IPS-18a (cell line): ENCODE results near the gene ANKRD13D.
"Not testable (repeated sequence)": the region's sequence is repeated elsewhere in the genome, so short reads cannot be mapped to it uniquely, and the experiment has no call there.

Source experiments
- H3K27ac ChIP-seq: one replicate; pipeline ENCODE4 v1.5.1; 2013; ENCODE audit warnings: low read length
- H3K27me3 ChIP-seq: one replicate; pipeline ENCODE4 v1.6.1; 2013; ENCODE audit warnings: mild to moderate bottlenecking, low read length; ENCODE audit not compliant: control insufficient read depth, insufficient read depth
- H3K36me3 ChIP-seq: one replicate; pipeline ENCODE4 v1.6.1; 2013; ENCODE audit warnings: low read depth, low read length; ENCODE audit not compliant: control insufficient read depth
- H3K4me1 ChIP-seq: one replicate; pipeline ENCODE4 v1.6.1; 2013; ENCODE audit warnings: low read depth, low read length; ENCODE audit not compliant: control insufficient read depth
- H3K4me3 ChIP-seq: one replicate; pipeline ENCODE4 v1.5.1; 2013; ENCODE audit warnings: low read length
- H3K9ac ChIP-seq: one replicate; pipeline ENCODE4 v1.6.1; 2013; ENCODE audit warnings: mild to moderate bottlenecking, low read length, moderate library complexity
- H3K9me3 ChIP-seq: one replicate; pipeline ENCODE4 v1.6.1; 2013; ENCODE audit warnings: low read depth, low read length; ENCODE audit not compliant: control insufficient read depth

Gene ANKRD13D

GRCh38 chr11:67312187-67313021, 23.3 kb downstream of the ANKRD13D start:
- Histone ChIP-seq H3K9ac (no peak overlapping the region), H3K4me3 (no peak overlapping the region), H3K4me1 (no peaks in the 10 kb centered on the region), H3K36me3 (no peaks in the 10 kb centered on the region), H3K9me3 (no peaks in the 10 kb centered on the region), H3K27me3 (peaks cover 8% of the 10 kb centered on the region), H3K27ac (no peak overlapping the region)

DNA sequence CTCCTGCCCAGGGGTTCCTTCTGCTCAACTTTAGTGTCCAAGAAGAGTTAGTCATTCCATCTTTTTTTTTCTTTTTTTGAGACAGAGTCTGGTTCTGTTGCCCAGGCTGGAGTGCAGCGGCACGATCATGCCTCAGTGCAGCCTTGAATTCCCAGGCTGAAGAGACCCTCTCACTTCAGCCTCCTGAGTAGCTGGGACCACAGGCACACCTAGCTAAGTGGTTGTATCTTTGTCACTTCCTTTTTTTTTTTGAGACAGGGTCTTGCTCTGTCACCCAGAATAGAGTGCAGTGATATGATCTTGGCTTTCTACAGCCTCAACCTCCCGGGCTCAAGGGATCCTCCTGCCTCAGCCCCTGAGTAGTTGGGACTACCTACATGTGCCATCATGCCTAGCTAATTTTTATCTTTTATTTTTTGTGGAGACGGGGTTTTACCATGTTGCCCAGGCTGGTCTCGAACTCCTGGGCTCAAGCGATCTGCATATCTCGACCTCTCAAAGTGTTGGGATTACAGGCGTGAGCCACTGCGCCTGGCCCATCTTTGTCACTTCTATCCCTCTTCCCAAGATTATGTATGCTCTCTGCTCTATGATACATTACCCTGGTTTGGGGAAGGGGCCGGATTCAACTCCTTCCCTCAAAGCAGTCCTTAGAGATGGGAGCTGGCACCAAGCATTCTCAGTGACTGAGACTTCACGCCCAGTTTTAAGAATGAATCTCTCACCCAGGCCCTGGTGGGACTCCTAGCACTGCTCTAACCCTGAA, 24.2 kb downstream of the ANKRD13D start:
- Histone ChIP-seq H3K4me3 (no peak overlapping the region), H3K4me1 (no peaks in the 10 kb centered on the region), H3K9me3 (no peaks in the 10 kb centered on the region), H3K27me3 (peaks cover 13% of the 10 kb centered on the region), H3K9ac (no peak overlapping the region), H3K27ac (no peak overlapping the region), H3K36me3 (no peaks in the 10 kb centered on the region)

DNA sequence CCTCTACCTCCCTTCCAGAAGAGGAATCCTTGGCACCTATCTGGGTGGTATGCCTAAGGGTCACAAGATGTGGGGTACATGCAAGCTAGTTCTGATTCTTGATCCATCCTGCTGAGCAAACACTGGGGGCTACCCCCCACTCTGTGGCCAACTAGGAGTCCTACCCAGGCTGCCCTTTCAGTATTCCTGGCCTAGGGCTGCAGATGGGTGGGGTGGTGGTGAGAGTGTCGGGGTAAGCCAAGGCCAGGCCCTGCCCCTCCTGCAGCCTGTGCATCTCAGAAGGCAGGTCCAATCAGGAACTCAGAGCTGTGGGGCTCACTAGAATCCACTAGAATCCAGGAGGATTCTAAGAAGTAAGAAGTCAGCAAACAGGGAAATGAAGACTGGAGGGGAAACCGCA, 25.1 kb downstream of the ANKRD13D start:
- Histone ChIP-seq H3K4me1 (no peaks in the 10 kb centered on the region), H3K9ac (no peak overlapping the region), H3K27me3 (peaks cover 22% of the 10 kb centered on the region), H3K4me3 (no peak overlapping the region), H3K36me3 (no peaks in the 10 kb centered on the region), H3K9me3 (no peaks in the 10 kb centered on the region), H3K27ac (no peak overlapping the region)

DNA sequence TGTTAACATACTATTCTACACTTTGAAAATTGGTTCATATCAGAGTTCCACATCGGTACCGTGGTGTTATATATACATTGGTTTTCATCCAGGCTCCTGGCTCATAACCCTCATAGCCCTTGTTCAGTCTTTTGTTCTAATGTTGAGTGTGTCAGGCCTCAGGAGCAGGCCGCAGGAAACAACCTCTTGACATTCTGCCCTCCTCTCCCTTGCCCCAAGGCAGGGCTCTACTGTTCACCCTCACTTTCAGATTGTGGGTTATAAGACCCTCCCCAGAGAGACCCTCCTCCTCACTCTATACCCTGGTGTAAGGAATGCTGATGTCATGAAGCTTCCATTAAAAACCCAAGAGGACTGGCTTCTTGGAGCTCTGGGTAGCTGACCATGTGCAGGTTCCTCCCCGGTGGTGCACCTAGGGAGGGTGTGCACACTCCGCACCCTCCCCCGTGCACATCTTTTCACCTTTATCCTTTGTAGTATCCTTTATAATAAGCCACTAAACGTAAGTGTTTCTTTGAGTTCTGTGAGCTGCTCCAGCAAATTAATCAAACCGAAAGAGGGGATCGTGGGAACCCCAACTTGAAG, 26.3 kb downstream of the ANKRD13D start:
- Histone ChIP-seq H3K9me3 (no peaks in the 10 kb centered on the region), H3K9ac (no peak overlapping the region), H3K27me3 (peaks cover 33% of the 10 kb centered on the region), H3K36me3 (no peaks in the 10 kb centered on the region), H3K27ac (no peak overlapping the region), H3K4me1 (no peaks in the 10 kb centered on the region), H3K4me3 (no peak overlapping the region)

- Histone ChIP-seq H3K4me1 (no peaks in the 10 kb centered on the region), H3K9me3 (no peaks in the 10 kb centered on the region), H3K9ac (peak overlapping the region; percentile 37), H3K27me3 (peaks cover 37% of the 10 kb centered on the region), H3K36me3 (no peaks in the 10 kb centered on the region), H3K27ac (no peak overlapping the region), H3K4me3 (peak overlapping the region; percentile 74)
Observed at GRCh38 chr11:67316882-67317204, 27.7 kb downstream of the ANKRD13D start.

GRCh38 chr11:67317205-67317887, 28.2 kb downstream of the ANKRD13D start:
- H3K27ac ChIP-seq = no peak overlapping the region
- no peaks in the 10 kb centered on the region for H3K4me1 ChIP-seq
- peak overlapping the region; percentile 74 for H3K4me3 ChIP-seq

GRCh38 chr11:67317888-67318555, 28.9 kb downstream of the ANKRD13D start:
- Histone ChIP-seq H3K4me3 (peak overlapping the region; percentile 74), H3K4me1 (no peaks in the 10 kb centered on the region), H3K36me3 (no peaks in the 10 kb centered on the region), H3K9ac (peak overlapping the region; percentile 26), H3K9me3 (no peaks in the 10 kb centered on the region), H3K27ac (no peak overlapping the region), H3K27me3 (peaks cover 37% of the 10 kb centered on the region)

More at GRCh38 chr11:67317205-67317887, 28.2 kb downstream of the ANKRD13D start:
- Histone ChIP-seq H3K27me3 (peaks cover 37% of the 10 kb centered on the region), H3K9ac (peak overlapping the region; percentile 37), H3K36me3 (no peaks in the 10 kb centered on the region), H3K9me3 (no peaks in the 10 kb centered on the region)

GRCh38 chr11:67318876-67319275, 29.8 kb downstream of the ANKRD13D start:
- H3K4me3 ChIP-seq, H3K9ac ChIP-seq, H3K4me1 ChIP-seq, H3K36me3 ChIP-seq, H3K9me3 ChIP-seq, H3K27ac ChIP-seq: not testable (repeated sequence)
- peaks cover 37% of the 10 kb centered on the region for H3K27me3 ChIP-seq

DNA sequence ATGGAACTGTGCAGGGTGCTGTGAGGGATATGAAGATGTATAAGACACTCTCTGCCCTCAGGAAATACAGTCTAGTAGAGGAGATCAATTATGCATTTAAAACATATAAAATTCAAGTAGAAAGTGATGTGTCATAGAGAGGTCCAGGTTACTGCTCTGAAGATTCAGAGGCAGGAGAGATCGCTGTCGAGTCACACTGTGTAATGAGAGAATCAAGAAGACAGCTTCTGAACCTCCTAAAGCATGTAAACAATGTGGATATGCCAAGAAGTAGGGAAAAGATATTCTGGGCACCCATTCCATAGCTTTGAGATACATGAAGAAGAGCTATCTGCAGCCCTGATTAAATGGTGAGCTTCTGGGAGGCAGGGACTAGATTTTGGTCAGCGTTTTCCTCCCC, 30.9 kb downstream of the ANKRD13D start:
- Histone ChIP-seq H3K27ac (no peak overlapping the region), H3K36me3 (no peaks in the 10 kb centered on the region)

DNA sequence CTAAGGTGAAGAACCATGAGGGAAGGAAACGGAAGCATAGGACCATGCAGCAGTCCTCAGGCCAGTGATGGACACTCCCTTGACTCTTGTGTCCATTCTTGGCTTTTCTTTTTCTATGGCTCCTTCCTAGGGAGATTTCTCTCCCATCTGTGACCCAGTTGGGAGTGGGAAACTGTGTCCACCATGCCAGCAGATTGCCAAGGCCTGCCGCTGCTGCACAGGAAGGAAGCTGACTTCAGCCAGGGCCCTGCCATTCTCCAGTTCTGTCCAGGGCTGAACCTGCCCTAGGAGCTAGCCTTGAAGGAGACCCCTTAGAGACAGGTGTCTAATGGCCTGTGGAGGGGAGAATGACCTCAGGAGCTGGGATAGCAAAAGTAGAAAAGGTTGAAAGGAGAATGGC, 31.6 kb downstream of the ANKRD13D start:
- no peak overlapping the region for H3K27ac ChIP-seq
- H3K4me3 ChIP-seq = no peak overlapping the region
- H3K4me1 ChIP-seq = no peaks in the 10 kb centered on the region
- peaks cover 31% of the 10 kb centered on the region for H3K27me3 ChIP-seq
- no peak overlapping the region for H3K9ac ChIP-seq
- no peaks in the 10 kb centered on the region for H3K9me3 ChIP-seq
- no peaks in the 10 kb centered on the region for H3K36me3 ChIP-seq

More for the DNA sequence above, 30.9 kb downstream of the ANKRD13D start:
- H3K27me3 ChIP-seq = peaks cover 37% of the 10 kb centered on the region
- H3K4me3 ChIP-seq = no peak overlapping the region
- no peaks in the 10 kb centered on the region for H3K4me1 ChIP-seq
- H3K9me3 ChIP-seq = no peaks in the 10 kb centered on the region
- H3K9ac ChIP-seq = no peak overlapping the region
